MCF 10A (cell line): Measurements from ENCODE around the gene LRRC45. TPM values are rescaled to one million over a fixed set of nuclear protein-coding genes. Genes with fewer than 3 reads are reported as not detected.

Experiments used
- BruUV-seq: library from RNA; stranded (reverse); fragments of 400-500 nt; replicated peaks from 2 replicates; lab custom pipeline; 2021; lab: Mats Ljungman, UMichigan
- CTCF ChIA-PET: fragments of 300-600 bp; sonication (Branson Sonifier 250); formaldehyde crosslinking; extraction: SDS; loops from one replicate; lab custom pipeline; 2021; ENCODE audit warnings: antibody characterized with exemption, inconsistent platforms; lab: Yijun Ruan, JAX
- POLR2A ChIA-PET: fragments of 300-600, 350-650 bp; sonication (Branson Sonifier 250); formaldehyde crosslinking; extraction: SDS; loops from one replicate; lab custom pipeline; 2020; ENCODE audit warnings: antibody characterized with exemption, inconsistent platforms; lab: Yijun Ruan, JAX
- DNase-seq: peaks from one replicate; pipeline ENCODE4 v3.0.0-alpha.2; 2018; ENCODE audit not compliant: unreplicated experiment
- H3K27ac Mint-ChIP-seq: one replicate; pipeline ENCODE4 v1.8.0; 2022; ENCODE audit warnings: mild to moderate bottlenecking, low read depth, mixed read lengths; ENCODE audit not compliant: unreplicated experiment
- H3K27me3 Mint-ChIP-seq: one replicate; pipeline ENCODE4 v1.8.0; 2022; ENCODE audit warnings: mixed read lengths; ENCODE audit not compliant: insufficient read depth, unreplicated experiment
- H3K36me3 Mint-ChIP-seq: one replicate; pipeline ENCODE4 v1.8.0; 2022; ENCODE audit warnings: mild to moderate bottlenecking, moderate library complexity, mixed read lengths; ENCODE audit not compliant: insufficient read depth, unreplicated experiment
- H3K4me1 Mint-ChIP-seq: one replicate; pipeline ENCODE4 v1.8.0; 2022; ENCODE audit warnings: mixed read lengths; ENCODE audit not compliant: insufficient read depth, unreplicated experiment
- H3K4me3 Mint-ChIP-seq: one replicate; pipeline ENCODE4 v1.8.0; 2022; ENCODE audit warnings: mild to moderate bottlenecking, moderate library complexity, mixed read lengths; ENCODE audit not compliant: unreplicated experiment
- H3K9me3 Mint-ChIP-seq: one replicate; pipeline ENCODE4 v1.8.0; 2022; ENCODE audit warnings: mixed read lengths; ENCODE audit not compliant: unreplicated experiment
- CTCF ChIP-seq: fragments of 200-600 bp; IDR thresholded peaks from one replicate; pipeline ENCODE4 v1.8.0; 2022; ENCODE audit warnings: antibody characterized with exemption, mild to moderate bottlenecking; ENCODE audit not compliant: unreplicated experiment
- intact Hi-C: fragments of 100-400 bp; cut with micrococcal nuclease; formaldehyde crosslinking; loops from 2 replicates; pipeline ENCODE4 v1.14.1; 2022
- total RNA-seq: library from RNA; stranded (reverse); gene quantifications from 2 replicates; pipeline ENCODE4 v1.2.3, GENCODE V29; 2022

LRRC45 gene
- total RNA-seq, 1 experiment from 2014 or later, result 3.4 TPM

DNA sequence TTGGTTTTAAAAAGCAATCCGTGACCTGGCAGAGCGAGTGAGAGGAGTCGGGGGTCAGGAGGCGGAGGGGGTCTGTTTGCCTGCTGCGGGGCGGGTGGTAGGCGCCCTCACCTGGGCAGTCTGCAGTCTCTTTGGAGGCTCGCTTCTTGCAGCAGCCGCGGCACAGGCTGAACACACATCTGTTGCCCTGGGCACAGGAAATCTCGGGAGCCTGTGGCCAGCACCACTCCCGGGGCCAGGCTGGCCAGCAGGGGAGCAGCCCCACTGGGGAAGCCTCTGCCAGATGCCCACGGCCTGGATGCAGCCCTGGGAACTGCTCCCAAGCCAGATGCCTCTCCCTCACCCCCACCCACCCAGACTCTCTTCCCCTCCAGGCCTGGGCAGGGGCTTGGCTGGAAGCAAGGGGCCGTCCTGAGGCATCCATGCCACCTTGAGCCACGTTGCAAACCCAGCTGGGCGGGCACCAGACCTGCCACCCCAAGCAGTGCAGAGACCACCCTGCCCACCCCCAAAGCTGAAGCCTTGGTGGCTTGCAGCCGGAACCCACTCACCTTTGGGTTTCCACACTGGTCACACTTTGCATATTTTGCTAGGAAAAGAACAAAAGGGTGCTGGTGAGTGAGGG lies 35.2 kb downstream of the LRRC45 start:
- no peaks in the 10 kb centered on the region for H3K4me1 Mint-ChIP-seq
- peaks cover 53% of the 10 kb centered on the region for H3K36me3 Mint-ChIP-seq
- no peaks in the 10 kb centered on the region for H3K9me3 Mint-ChIP-seq
- H3K27me3 Mint-ChIP-seq, result no peaks in the 10 kb centered on the region
- H3K4me3 Mint-ChIP-seq, result no peak overlapping the region
- intact Hi-C loops, result no loop called here
- ChIA-PET POLR2A (no interaction called here), CTCF (interaction anchor here (0.8 kb wide), 1 partner anchor 99 kb away, joined by 3 read pairs; no protein-coding TSS in a partner anchor)
- TF ChIP-seq CTCF, result no peak
- DNase-seq, result no peak
- no peak overlapping the region for H3K27ac Mint-ChIP-seq
- BruUV-seq, result no TSS peak

- H3K9me3 Mint-ChIP-seq, result no peaks in the 10 kb centered on the region
- CTCF ChIA-PET, result interaction anchor here (0.8 kb wide), 1 partner anchor 99 kb away, joined by 3 read pairs; no protein-coding TSS in a partner anchor
- POLR2A ChIA-PET, result no interaction called here
Measured at GRCh38 chr17:82058855-82059249, 35.7 kb downstream of the LRRC45 start.

DNA sequence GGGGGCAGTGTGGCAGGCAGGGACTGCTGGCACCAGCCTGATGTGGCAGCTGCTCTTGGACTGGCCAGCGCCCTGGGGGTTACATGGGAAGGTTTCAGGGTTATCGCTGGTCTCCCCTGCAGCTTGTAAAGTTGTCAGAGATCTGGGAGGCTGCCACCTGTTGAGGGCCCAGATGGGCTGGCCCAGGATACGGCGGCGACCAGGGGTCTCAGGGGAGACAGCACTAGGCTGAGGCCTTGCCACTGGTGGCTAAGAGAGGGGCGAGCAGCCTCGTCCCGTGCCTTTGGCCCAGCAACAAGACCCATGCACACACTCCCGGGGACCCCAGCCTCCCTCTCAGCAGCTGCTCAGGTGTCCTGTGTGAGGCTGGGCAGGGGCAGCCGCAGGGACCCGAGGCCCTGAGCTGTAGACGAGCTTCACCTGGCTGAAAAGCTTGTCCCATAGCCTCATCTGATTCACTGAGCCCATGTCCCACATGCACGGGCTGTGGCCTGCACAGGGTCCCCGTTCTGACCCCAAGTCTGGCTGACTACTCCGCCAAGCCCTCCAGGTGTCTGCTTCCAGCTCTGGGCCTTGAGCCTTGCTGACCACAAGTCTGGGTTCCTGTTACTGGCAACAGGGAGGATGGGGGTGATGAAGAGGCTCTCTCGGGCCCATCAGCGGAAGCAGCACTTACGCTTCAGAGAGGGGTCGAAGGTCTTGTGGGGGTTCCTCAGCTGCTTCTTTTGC lies 36.3 kb downstream of the LRRC45 start:
- CTCF ChIA-PET, result interaction anchor here (1.2 kb wide), 1 partner anchor 9 kb away, joined by 3 read pairs; no protein-coding TSS in a partner anchor

More at GRCh38 chr17:82058855-82059249, 35.7 kb downstream of the LRRC45 start:
- no peak for DNase-seq
- no TSS peak for BruUV-seq
- no peak for TF ChIP-seq CTCF
- H3K27ac Mint-ChIP-seq, result no peak overlapping the region
- no peaks in the 10 kb centered on the region for H3K4me1 Mint-ChIP-seq
- peaks cover 53% of the 10 kb centered on the region for H3K36me3 Mint-ChIP-seq
- intact Hi-C loops, result no loop called here
- H3K4me3 Mint-ChIP-seq, result no peak overlapping the region
- no peaks in the 10 kb centered on the region for H3K27me3 Mint-ChIP-seq

More for the DNA sequence above, 36.3 kb downstream of the LRRC45 start:
- Mint-ChIP-seq H3K4me3 (no peak overlapping the region), H3K4me1 (no peaks in the 10 kb centered on the region), H3K27ac (no peak overlapping the region), H3K9me3 (no peaks in the 10 kb centered on the region), H3K27me3 (no peaks in the 10 kb centered on the region), H3K36me3 (peaks cover 49% of the 10 kb centered on the region)
- POLR2A ChIA-PET, result interaction anchor here (0.5 to 1.2 kb wide), 3 partner anchors 17 to 46 kb away, joined by 3 read pairs; no protein-coding TSS in a partner anchor
- intact Hi-C loops, result no loop called here
- no peak for DNase-seq
- no TSS peak for BruUV-seq
- no peak for TF ChIP-seq CTCF
